HG02852 (cell line): ENCODE measurements around the gene THRB.

Experiments used
- ATAC-seq: cut with Tn5 transposase; IDR thresholded peaks from one replicate; pipeline ENCODE4 v1.9.1; 2021; ENCODE audit warnings: mild to moderate bottlenecking, moderate library complexity; ENCODE audit not compliant: unreplicated experiment

Gene THRB

GRCh38 chr3:24357635-24358034 is 137.0 kb downstream of the THRB start:
- no peak for ATAC-seq

GRCh38 chr3:24355806-24356205 is 138.8 kb downstream of the THRB start:
- ATAC-seq, result no peak

- no peak for ATAC-seq
Measured at GRCh38 chr3:24354230-24354629, 140.4 kb downstream of the THRB start.

GRCh38 chr3:24352893-24353553 is 141.6 kb downstream of the THRB start:
- no peak for ATAC-seq

GRCh38 chr3:24351779-24352469 is 142.7 kb downstream of the THRB start:
- no peak for ATAC-seq

- no peak for ATAC-seq
Measured at GRCh38 chr3:24349367-24350019, 145.2 kb downstream of the THRB start.

GRCh38 chr3:24348348-24348747 is 146.3 kb downstream of the THRB start:
- no peak for ATAC-seq

- ATAC-seq, result no peak
Measured at GRCh38 chr3:24344784-24345439, 149.7 kb downstream of the THRB start.

- ATAC-seq, result no peak
Measured at GRCh38 chr3:24343084-24343783, 151.4 kb downstream of the THRB start.

GRCh38 chr3:24342275-24342674 is 152.4 kb downstream of the THRB start:
- no peak for ATAC-seq

- no peak for ATAC-seq
Measured at GRCh38 chr3:24341668-24342067, 153.0 kb downstream of the THRB start.

GRCh38 chr3:24340966-24341365 is 153.7 kb downstream of the THRB start:
- ATAC-seq, result no peak

GRCh38 chr3:24340161-24340560 is 154.5 kb downstream of the THRB start:
- no peak for ATAC-seq

- no peak for ATAC-seq
Measured at GRCh38 chr3:24339266-24339825, 155.3 kb downstream of the THRB start.

GRCh38 chr3:24338409-24339130 is 156.1 kb downstream of the THRB start:
- ATAC-seq, result no peak

- no peak for ATAC-seq
Measured at GRCh38 chr3:24336101-24336500, 158.5 kb downstream of the THRB start.

GRCh38 chr3:24332092-24332491 is 162.6 kb downstream of the THRB start:
- no peak for ATAC-seq

- no peak for ATAC-seq
Measured at GRCh38 chr3:24323272-24323671, 171.4 kb downstream of the THRB start.

- ATAC-seq, result no peak
Measured at GRCh38 chr3:24320601-24321000, 174.0 kb downstream of the THRB start.

- ATAC-seq, result no peak
Measured at GRCh38 chr3:24318677-24319287, 175.9 kb downstream of the THRB start.
